Measurements from ENCODE around the gene XXYLT1. TPM values are rescaled to one million over a fixed set of nuclear protein-coding genes. Genes with fewer than 3 reads are reported as not detected.

The XXYLT1 gene
- total RNA-seq, 1 experiment from 2014 or later: 25.5 TPM

- intact Hi-C loops (cut with micrococcal nuclease): no loop called here
- no peak for TF ChIP-seq EZH2phosphoT487 (IDR thresholded peaks at IDR 0.05; ENCODE audit: borderline replicate concordance, low read length)
- no peak for TF ChIP-seq EZH2 (IDR thresholded peaks at IDR 0.05; ENCODE audit: low read length, unreplicated experiment)
- TF ChIP-seq, protein P1, sequence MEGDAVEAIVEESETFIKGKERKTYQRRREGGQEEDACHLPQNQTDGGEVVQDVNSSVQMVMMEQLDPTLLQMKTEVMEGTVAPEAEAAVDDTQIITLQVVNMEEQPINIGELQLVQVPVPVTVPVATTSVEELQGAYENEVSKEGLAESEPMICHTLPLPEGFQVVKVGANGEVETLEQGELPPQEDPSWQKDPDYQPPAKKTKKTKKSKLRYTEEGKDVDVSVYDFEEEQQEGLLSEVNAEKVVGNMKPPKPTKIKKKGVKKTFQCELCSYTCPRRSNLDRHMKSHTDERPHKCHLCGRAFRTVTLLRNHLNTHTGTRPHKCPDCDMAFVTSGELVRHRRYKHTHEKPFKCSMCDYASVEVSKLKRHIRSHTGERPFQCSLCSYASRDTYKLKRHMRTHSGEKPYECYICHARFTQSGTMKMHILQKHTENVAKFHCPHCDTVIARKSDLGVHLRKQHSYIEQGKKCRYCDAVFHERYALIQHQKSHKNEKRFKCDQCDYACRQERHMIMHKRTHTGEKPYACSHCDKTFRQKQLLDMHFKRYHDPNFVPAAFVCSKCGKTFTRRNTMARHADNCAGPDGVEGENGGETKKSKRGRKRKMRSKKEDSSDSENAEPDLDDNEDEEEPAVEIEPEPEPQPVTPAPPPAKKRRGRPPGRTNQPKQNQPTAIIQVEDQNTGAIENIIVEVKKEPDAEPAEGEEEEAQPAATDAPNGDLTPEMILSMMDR (conservative IDR thresholded peaks at IDR 0.05; ENCODE audit: low read depth, low read length): no peak
- H3K9ac ChIP-seq (ENCODE audit: low read length): no peak overlapping the region
- H3K27me3 ChIP-seq (ENCODE audit: low read length): no peaks in the 10 kb centered on the region
- H3K4me2 ChIP-seq (ENCODE audit: low read length): no peak overlapping the region
- no peak overlapping the region for H3K27ac ChIP-seq (ENCODE audit: low read length)
- no TSS peak for BruUV-seq (replicated peaks)
- H3K36me3 ChIP-seq (ENCODE audit: low read depth, low read length): no peaks in the 10 kb centered on the region
- H3K9me3 ChIP-seq (ENCODE audit: low read length): no peaks in the 10 kb centered on the region
- no peaks in the 10 kb centered on the region for H3K79me2 ChIP-seq (ENCODE audit: low read length)
- CTCF ChIA-PET: no interaction called here
- H2AFZ ChIP-seq (ENCODE audit: low read length): no peak overlapping the region
- POLR2A ChIA-PET (ENCODE audit: unreplicated experiment): interaction anchor here (0.6 kb wide), 1 partner anchor 483 kb away, joined by 8 read pairs; no protein-coding TSS in a partner anchor
- no peaks in the 10 kb centered on the region for H3K9me2 ChIP-seq (replicated peaks; ENCODE audit: low read length)
- DNase-seq: no peak
- no peaks in the 10 kb centered on the region for H4K20me1 ChIP-seq (ENCODE audit: low read length)
- no peak for ATAC-seq
- H3F3A ChIP-seq (ENCODE audit: low read length, unreplicated experiment): no peaks in the 10 kb centered on the region
- H3K4me3 ChIP-seq (ENCODE audit: low read length): no peak overlapping the region
- H3K4me1 ChIP-seq (ENCODE audit: insufficient read depth, low read length): 0 out of 2 replicates have a peak, but pooled peaks cover under 1% of the 10 kb centered on the region
Measured at GRCh38 chr3:195111766-195112165, 159.2 kb downstream of the XXYLT1 start.

DNA sequence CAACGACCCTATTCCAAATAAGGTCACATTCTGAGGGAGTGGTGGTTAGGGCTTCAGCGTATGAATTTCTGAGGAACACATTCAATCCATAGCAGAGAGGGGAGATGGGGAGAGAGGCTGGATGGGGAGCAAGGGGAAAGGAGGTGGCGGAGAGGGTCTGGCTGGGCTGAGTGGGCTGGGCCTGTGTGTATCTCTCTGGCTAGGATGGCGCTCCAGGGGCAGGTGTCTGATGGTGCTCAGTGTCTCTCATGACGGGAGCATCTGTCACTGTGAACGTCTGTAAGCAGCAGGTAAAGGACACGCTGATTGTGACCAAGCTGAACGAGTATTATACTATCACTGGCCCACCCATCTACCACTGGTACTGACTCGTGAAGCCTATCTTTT is 159.6 kb downstream of the XXYLT1 start:
- no peaks in the 10 kb centered on the region for H3K9me3 ChIP-seq (ENCODE audit: low read length)
- ChIA-PET POLR2A (ENCODE audit: unreplicated experiment) (no interaction called here), CTCF (no interaction called here)
- H3K4me1 ChIP-seq (ENCODE audit: insufficient read depth, low read length): peaks cover 5% of the 10 kb centered on the region; the same call in 1 of the 2 replicates
- TF ChIP-seq EZH2 (IDR thresholded peaks at IDR 0.05; ENCODE audit: low read length, unreplicated experiment) (no peak), EZH2phosphoT487 (IDR thresholded peaks at IDR 0.05; ENCODE audit: borderline replicate concordance, low read length) (no peak)
- TF ChIP-seq, protein P1 (conservative IDR thresholded peaks at IDR 0.05; ENCODE audit: low read depth, low read length): no peak
- H2AFZ ChIP-seq (ENCODE audit: low read length): no peak overlapping the region
- no peaks in the 10 kb centered on the region for H3K36me3 ChIP-seq (ENCODE audit: low read depth, low read length)
- H4K20me1 ChIP-seq (ENCODE audit: low read length): no peaks in the 10 kb centered on the region
- no peaks in the 10 kb centered on the region for H3K9me2 ChIP-seq (replicated peaks; ENCODE audit: low read length)
- ATAC-seq (no peak), DNase-seq (no peak)
- no peak overlapping the region for H3K4me3 ChIP-seq (ENCODE audit: low read length)
- no peaks in the 10 kb centered on the region for H3F3A ChIP-seq (ENCODE audit: low read length, unreplicated experiment)
- H3K79me2 ChIP-seq (ENCODE audit: low read length): no peaks in the 10 kb centered on the region
- BruUV-seq (replicated peaks): no TSS peak
- intact Hi-C loops (cut with micrococcal nuclease): no loop called here
- H3K27me3 ChIP-seq (ENCODE audit: low read length): no peaks in the 10 kb centered on the region
- no peak overlapping the region for H3K9ac ChIP-seq (ENCODE audit: low read length)
- no peak overlapping the region for H3K4me2 ChIP-seq (ENCODE audit: low read length)
- no peak overlapping the region for H3K27ac ChIP-seq (ENCODE audit: low read length)

GRCh38 chr3:195110647-195111318 is 160.2 kb downstream of the XXYLT1 start:
- no peak overlapping the region for H2AFZ ChIP-seq (ENCODE audit: low read length)
- H3K9me2 ChIP-seq (replicated peaks; ENCODE audit: low read length): no peaks in the 10 kb centered on the region
- DNase-seq (no peak), ATAC-seq (no peak)
- no peak overlapping the region for H3K4me3 ChIP-seq (ENCODE audit: low read length)
- peaks cover 10% of the 10 kb centered on the region for H3K4me1 ChIP-seq (ENCODE audit: insufficient read depth, low read length)
- no peak overlapping the region for H3K4me2 ChIP-seq (ENCODE audit: low read length)
- no peak overlapping the region for H3K27ac ChIP-seq (ENCODE audit: low read length)
- no peaks in the 10 kb centered on the region for H3K9me3 ChIP-seq (ENCODE audit: low read length)
- no peaks in the 10 kb centered on the region for H3K27me3 ChIP-seq (ENCODE audit: low read length)
- no peaks in the 10 kb centered on the region for H3K36me3 ChIP-seq (ENCODE audit: low read depth, low read length)
- ChIA-PET POLR2A (ENCODE audit: unreplicated experiment) (no interaction called here), CTCF (no interaction called here)
- H3K9ac ChIP-seq (ENCODE audit: low read length): no peak overlapping the region
- intact Hi-C loops (cut with micrococcal nuclease): no loop called here
- TF ChIP-seq EZH2phosphoT487 (IDR thresholded peaks at IDR 0.05; ENCODE audit: borderline replicate concordance, low read length) (no peak), EZH2 (IDR thresholded peaks at IDR 0.05; ENCODE audit: low read length, unreplicated experiment) (no peak)
- TF ChIP-seq, protein P1 (conservative IDR thresholded peaks at IDR 0.05; ENCODE audit: low read depth, low read length): no peak
- no peaks in the 10 kb centered on the region for H3F3A ChIP-seq (ENCODE audit: low read length, unreplicated experiment)
- BruUV-seq (replicated peaks): no TSS peak
- no peaks in the 10 kb centered on the region for H3K79me2 ChIP-seq (ENCODE audit: low read length)
- H4K20me1 ChIP-seq (ENCODE audit: low read length): no peaks in the 10 kb centered on the region
